ENCODE data around the gene MCFD2. TPM values are rescaled to one million over a fixed set of nuclear protein-coding genes. Genes with fewer than 3 reads are reported as not detected.

Gene MCFD2
- polyA plus RNA-seq, 1 of the 3 experiments (the other 2 are of a cell fraction) = 88.2 TPM

DNA sequence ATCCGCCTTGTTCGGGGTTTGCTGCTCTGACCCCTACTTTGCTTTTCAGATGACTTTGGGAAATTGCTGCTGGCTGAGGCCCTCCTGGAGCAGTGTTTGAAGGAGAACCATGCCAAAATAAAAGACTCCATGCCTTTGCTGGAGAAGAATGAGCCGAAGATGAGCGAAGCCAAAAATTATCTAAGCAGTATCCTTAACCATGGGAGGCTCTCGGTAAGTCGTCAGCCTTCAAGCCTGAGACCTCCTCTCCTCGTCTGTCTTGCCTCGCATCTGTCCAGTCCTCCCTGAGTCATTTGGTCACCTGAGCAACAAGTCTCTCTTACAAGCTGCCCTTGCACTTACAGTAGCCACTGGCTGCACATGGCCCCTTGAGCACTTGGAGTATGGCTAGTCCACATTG, 34.7 kb upstream of the MCFD2 start:
- Histone ChIP-seq H3K27me3 (ENCODE audit: insufficient read depth) (no peaks in the 10 kb centered on the region), H3K9ac (no peak overlapping the region), H3K4me3 (ENCODE audit: low read depth in 2 of 2, low read length in 1 of 2) (no peak overlapping the region), H3K9me3 (no peaks in the 10 kb centered on the region), H2AFZ (ENCODE audit: low read depth) (no peak overlapping the region), H3K36me3 (replicated peaks in 1 of 2; ENCODE audit: control insufficient read depth in 1 of 2, insufficient read depth in 2 of 2, low read length in 1 of 2) (peaks cover 7 to 24% of the 10 kb centered on the region in 2 experiments), H3K9me2 (no peaks in the 10 kb centered on the region), H3K79me2 (ENCODE audit: insufficient read depth) (peaks cover 43% of the 10 kb centered on the region), H3F3A (replicated peaks; ENCODE audit: insufficient read depth) (peaks cover 16% of the 10 kb centered on the region), H3K27ac (ENCODE audit: low read depth in 2 of 2, low read length in 1 of 2) (no peak overlapping the region), H3K4me1 (ENCODE audit: control insufficient read depth in 1 of 2, insufficient read depth in 2 of 2, low read depth in 1 of 2, low read length in 1 of 2) (peaks cover 2 to 8% of the 10 kb centered on the region in 2 experiments; a peak in 3 of 4 replicates), H4K20me1 (ENCODE audit: insufficient read depth) (no peaks in the 10 kb centered on the region), H3K4me2 (no peak overlapping the region)
- 90% methylated on average over 8 of the region's 8 CpGs for WGBS (ENCODE audit: low lambda C conversion rate)
- ChIA-PET POLR2A (no interaction called here), CTCF (no interaction called here)
- DNase-seq = no peak
- TF ChIP-seq FOSL2 (IDR thresholded peaks at IDR 0.05; ENCODE audit: borderline replicate concordance, low read depth) = no peak
- TF ChIP-seq FOXM1 (IDR thresholded peaks at IDR 0.05; ENCODE audit: low read depth) = no peak
- TF ChIP-seq, protein P1, sequence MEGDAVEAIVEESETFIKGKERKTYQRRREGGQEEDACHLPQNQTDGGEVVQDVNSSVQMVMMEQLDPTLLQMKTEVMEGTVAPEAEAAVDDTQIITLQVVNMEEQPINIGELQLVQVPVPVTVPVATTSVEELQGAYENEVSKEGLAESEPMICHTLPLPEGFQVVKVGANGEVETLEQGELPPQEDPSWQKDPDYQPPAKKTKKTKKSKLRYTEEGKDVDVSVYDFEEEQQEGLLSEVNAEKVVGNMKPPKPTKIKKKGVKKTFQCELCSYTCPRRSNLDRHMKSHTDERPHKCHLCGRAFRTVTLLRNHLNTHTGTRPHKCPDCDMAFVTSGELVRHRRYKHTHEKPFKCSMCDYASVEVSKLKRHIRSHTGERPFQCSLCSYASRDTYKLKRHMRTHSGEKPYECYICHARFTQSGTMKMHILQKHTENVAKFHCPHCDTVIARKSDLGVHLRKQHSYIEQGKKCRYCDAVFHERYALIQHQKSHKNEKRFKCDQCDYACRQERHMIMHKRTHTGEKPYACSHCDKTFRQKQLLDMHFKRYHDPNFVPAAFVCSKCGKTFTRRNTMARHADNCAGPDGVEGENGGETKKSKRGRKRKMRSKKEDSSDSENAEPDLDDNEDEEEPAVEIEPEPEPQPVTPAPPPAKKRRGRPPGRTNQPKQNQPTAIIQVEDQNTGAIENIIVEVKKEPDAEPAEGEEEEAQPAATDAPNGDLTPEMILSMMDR (IDR thresholded peaks at IDR 0.05) = no peak
- TF ChIP-seq, protein P2, sequence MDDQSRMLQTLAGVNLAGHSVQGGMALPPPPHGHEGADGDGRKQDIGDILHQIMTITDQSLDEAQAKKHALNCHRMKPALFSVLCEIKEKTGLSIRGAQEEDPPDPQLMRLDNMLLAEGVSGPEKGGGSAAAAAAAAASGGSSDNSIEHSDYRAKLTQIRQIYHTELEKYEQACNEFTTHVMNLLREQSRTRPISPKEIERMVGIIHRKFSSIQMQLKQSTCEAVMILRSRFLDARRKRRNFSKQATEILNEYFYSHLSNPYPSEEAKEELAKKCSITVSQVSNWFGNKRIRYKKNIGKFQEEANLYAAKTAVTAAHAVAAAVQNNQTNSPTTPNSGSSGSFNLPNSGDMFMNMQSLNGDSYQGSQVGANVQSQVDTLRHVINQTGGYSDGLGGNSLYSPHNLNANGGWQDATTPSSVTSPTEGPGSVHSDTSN (IDR thresholded peaks at IDR 0.05) = no peak
- TF ChIP-seq TEAD4 (IDR thresholded peaks at IDR 0.05; ENCODE audit: borderline replicate concordance, insufficient read depth) = no peak

GRCh38 chr2:46947841-46948240, 32.2 kb upstream of the MCFD2 start:
- Histone ChIP-seq H4K20me1 (ENCODE audit: insufficient read depth) (no peaks in the 10 kb centered on the region), H2AFZ (ENCODE audit: low read depth) (no peak overlapping the region), H3K79me2 (ENCODE audit: insufficient read depth) (peaks cover 68% of the 10 kb centered on the region), H3K27me3 (ENCODE audit: insufficient read depth) (no peaks in the 10 kb centered on the region), H3K27ac (ENCODE audit: low read depth in 2 of 2, low read length in 1 of 2) (no peak overlapping the region), H3K9me2 (no peaks in the 10 kb centered on the region), H3K4me1 (ENCODE audit: control insufficient read depth in 1 of 2, insufficient read depth in 2 of 2, low read depth in 1 of 2, low read length in 1 of 2) (peaks cover 0 to 2% of the 10 kb centered on the region in 2 experiments; a peak in 1 of 4 replicates), H3K9ac (no peak overlapping the region), H3K9me3 (no peaks in the 10 kb centered on the region), H3K36me3 (replicated peaks in 1 of 2; ENCODE audit: control insufficient read depth in 1 of 2, insufficient read depth in 2 of 2, low read length in 1 of 2) (peaks cover 7 to 28% of the 10 kb centered on the region in 2 experiments), H3K4me3 (ENCODE audit: low read depth in 2 of 2, low read length in 1 of 2) (no peak overlapping the region), H3K4me2 (no peak overlapping the region), H3F3A (replicated peaks; ENCODE audit: insufficient read depth) (peaks cover 4% of the 10 kb centered on the region)
- DNase-seq = no peak
- WGBS (ENCODE audit: low lambda C conversion rate) = 92% methylated on average over 8 of the region's 11 CpGs
- CTCF ChIA-PET = interaction anchor here (1.1 to 1.5 kb wide), 2 partner anchors 13 to 375 kb away, joined by 3 to 4 read pairs; no protein-coding TSS in a partner anchor
- POLR2A ChIA-PET = no interaction called here
- TF ChIP-seq IRF3 (IDR thresholded peaks at IDR 0.05; ENCODE audit: low read depth, low read length) (no peak), NFIC (IDR thresholded peaks at IDR 0.05; ENCODE audit: borderline replicate concordance) (no peak), REST (IDR thresholded peaks at IDR 0.05; ENCODE audit: low read depth, low read length) (no peak), TCF12 (IDR thresholded peaks at IDR 0.05) (no peak), ELF1 (IDR thresholded peaks at IDR 0.05) (no peak), MEF2A (IDR thresholded peaks at IDR 0.05; ENCODE audit: borderline replicate concordance, low read depth) (no peak), RCOR1 (IDR thresholded peaks at IDR 0.05; ENCODE audit: low read length) (no peak), TAF1 (IDR thresholded peaks at IDR 0.05; ENCODE audit: borderline replicate concordance, low read depth, low read length) (no peak), SIN3A (IDR thresholded peaks at IDR 0.05; ENCODE audit: borderline replicate concordance, low read depth, low read length) (no peak), MXI1 (IDR thresholded peaks at IDR 0.05; ENCODE audit: low read depth, low read length) (no peak), GABPA (IDR thresholded peaks at IDR 0.05; ENCODE audit: low read depth) (no peak), YY1 (IDR thresholded peaks at IDR 0.05; ENCODE audit: low read depth) (no peak), TEAD4 (IDR thresholded peaks at IDR 0.05; ENCODE audit: borderline replicate concordance, insufficient read depth) (no peak), JUND (IDR thresholded peaks at IDR 0.05) (no peak)
- TF ChIP-seq, protein P3, sequence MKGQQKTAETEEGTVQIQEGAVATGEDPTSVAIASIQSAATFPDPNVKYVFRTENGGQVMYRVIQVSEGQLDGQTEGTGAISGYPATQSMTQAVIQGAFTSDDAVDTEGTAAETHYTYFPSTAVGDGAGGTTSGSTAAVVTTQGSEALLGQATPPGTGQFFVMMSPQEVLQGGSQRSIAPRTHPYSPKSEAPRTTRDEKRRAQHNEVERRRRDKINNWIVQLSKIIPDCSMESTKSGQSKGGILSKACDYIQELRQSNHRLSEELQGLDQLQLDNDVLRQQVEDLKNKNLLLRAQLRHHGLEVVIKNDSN (IDR thresholded peaks at IDR 0.05; ENCODE audit: borderline replicate concordance, low read depth) = no peak
- TF ChIP-seq, protein P4, sequence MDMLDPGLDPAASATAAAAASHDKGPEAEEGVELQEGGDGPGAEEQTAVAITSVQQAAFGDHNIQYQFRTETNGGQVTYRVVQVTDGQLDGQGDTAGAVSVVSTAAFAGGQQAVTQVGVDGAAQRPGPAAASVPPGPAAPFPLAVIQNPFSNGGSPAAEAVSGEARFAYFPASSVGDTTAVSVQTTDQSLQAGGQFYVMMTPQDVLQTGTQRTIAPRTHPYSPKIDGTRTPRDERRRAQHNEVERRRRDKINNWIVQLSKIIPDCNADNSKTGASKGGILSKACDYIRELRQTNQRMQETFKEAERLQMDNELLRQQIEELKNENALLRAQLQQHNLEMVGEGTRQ (IDR thresholded peaks at IDR 0.05; ENCODE audit: borderline replicate concordance, low read depth, low read length) = no peak

Data from SK-N-SH (cell line).